NCI-H510A (cell line): Measurements from ENCODE around the gene RECQL5.
"Not testable (repeated sequence)": the region's sequence is repeated elsewhere in the genome, so short reads cannot be mapped to it uniquely, and the experiment has no call there.

Experiments used
- DNase-seq: peaks from one replicate; lab custom pipeline; 2025; lab: John Stamatoyannopoulos, UW

Gene RECQL5

GRCh38 chr17:75592348-75593020 is 74.5 kb downstream of the RECQL5 start:
- DNase-seq, result no peak

GRCh38 chr17:75591722-75592302 is 75.1 kb downstream of the RECQL5 start:
- no peak for DNase-seq

DNA sequence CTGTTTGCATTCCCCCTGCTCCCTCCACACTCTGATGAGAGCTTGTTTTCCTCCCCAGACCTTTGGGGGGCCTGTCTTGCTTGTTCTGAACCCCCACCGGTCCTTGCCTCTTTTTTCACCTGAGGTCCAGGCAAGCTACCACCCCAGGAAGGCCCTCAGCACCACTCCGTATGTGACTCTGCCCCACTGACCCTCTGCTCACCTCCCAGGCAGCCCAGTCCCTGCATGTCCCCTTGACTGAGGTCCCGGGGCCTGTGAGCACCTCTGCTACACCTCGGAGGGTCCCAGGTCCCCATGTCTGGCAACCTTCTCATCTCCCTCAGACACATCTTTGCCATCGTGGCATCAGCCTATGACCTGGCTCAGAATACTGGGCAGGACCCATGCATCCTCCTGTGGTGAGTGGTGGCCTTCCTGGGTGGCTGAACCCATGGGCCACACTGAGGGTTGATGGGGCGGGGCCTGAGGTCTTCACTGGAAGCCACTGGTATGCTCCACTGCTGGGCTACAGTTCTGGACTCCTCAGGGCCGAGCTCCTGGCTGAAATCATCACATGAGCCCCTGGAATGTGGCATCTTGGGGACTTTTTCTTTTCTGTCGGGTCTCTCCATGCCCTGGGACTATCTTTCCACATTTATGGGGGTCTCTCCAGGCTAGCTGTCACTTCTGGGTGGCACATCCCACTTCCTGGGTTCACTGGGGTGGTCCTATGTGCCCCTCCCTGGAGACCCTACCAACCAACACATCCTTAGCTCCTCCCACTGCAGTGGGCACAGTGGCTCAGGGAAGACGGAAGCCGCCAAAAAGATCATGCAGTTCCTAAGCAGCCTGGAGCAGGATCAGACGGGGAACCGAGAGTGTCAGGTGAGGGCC is 75.9 kb downstream of the RECQL5 start:
- no peak for DNase-seq

GRCh38 chr17:75590314-75590761 is 76.6 kb downstream of the RECQL5 start:
- no peak for DNase-seq

DNA sequence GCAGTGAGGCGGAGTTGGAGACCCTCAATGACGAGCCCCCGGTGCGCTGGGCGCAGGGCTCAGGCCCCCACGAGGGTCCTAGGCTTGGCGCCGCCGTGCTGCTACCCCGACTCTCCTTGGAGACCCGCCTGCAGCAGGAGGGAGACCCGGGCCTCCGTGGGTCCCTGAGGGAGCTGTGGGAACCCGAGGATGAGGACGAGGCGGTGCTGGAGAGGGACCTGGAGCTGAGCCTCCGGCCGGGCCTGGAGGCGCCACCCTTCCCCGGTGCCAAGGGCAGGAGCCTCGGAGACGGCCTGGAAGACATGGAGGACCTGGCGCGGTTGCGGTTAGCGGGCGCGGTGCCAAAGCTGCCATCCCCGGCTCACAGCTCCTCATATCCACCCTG is 77.0 kb downstream of the RECQL5 start:
- no peak for DNase-seq

DNA sequence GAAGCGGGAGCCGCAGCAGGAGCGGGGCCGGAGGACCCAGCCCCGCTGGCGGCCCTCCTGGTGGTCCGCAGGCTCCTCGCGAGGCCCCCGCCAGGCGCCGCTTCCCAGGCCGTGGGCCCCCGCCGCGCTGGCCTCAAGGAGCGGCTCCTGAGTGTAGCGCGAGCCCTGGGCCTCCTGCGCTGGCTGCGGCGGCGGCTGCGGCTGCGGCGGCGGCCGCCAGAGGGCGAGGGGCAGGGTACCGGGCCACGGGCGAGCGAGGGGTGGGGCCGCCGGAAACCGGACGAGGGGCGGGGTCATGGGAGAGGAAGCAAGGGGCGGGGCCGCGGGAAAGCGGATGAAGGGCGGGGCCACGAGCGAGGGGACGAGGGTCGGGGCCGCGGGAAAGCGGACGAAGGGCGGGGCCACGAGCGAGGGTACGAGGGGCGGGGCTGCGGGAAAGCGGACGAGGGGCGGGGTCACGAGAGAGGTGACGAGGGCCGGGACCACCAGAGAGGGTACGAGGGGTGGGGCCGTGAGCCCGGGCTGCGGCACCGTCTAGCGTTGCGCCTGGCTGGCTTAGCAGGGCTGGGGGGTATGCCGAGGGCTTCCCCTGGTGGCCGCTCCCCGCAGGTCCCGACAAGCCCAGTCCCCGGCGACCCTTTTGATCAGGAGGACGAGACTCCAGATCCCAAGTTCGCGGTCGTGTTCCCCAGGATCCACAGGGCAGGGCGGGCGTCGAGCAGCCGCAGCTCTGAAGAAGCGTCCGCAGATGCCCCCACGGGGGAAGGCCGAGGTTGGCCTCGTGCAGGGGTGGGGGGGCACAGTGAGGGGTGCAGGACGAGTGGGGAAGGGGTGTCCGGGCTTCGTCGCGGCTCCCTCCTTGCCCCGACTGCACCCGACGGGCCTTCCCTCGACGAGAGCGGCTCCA is 77.7 kb downstream of the RECQL5 start:
- peak; percentile 88 for DNase-seq

- DNase-seq, result no peak
These were observed 78.3 kb downstream of the RECQL5 start for GRCh38 chr17:75588596-75589011.

GRCh38 chr17:75587675-75588595 is 79.0 kb downstream of the RECQL5 start, which contains the start of gene MYO15B:
Gene MYO15B, plus strand, starts transcription at chr17:75587800. Its CDS starts 258 bp downstream, at chr17:75588058.
- DNase-seq, result peak; percentile 38

DNA sequence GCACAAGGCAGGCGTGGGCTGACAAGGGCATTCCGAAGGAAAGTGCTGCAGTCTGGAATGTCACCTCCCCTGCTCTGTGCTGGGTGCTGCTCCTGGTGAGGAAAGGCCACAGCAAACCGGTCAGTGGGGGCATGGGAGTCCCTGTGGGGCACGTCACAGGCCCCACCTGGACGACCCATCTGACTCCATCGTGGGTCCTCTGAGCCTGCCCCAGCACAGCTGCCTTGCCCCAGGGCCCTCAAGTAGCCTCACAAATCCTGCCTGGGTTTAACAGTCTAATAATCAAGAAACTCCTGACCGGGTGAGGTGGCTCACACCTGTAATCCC is 82.1 kb downstream of the RECQL5 start:
- no peak for DNase-seq

- not testable (repeated sequence) for DNase-seq
These were observed 83.8 kb downstream of the RECQL5 start for GRCh38 chr17:75583197-75583596.

- not testable (repeated sequence) for DNase-seq
These were observed 85.7 kb downstream of the RECQL5 start for GRCh38 chr17:75581121-75581725.
